GM19025 (cell line): ENCODE measurements around the gene PIAS1.
"Not testable (repeated sequence)": the region's sequence is repeated elsewhere in the genome, so short reads cannot be mapped to it uniquely, and the experiment has no call there.

Experiments
- ATAC-seq: cut with Tn5 transposase; IDR thresholded peaks from one replicate; pipeline ENCODE4 v1.9.1; 2021; ENCODE audit warnings: mild to moderate bottlenecking, low read depth, moderate library complexity; ENCODE audit not compliant: unreplicated experiment

PIAS1 gene

GRCh38 chr15:68211656-68212320, 157.7 kb downstream of the PIAS1 start:
- ATAC-seq: no peak

DNA sequence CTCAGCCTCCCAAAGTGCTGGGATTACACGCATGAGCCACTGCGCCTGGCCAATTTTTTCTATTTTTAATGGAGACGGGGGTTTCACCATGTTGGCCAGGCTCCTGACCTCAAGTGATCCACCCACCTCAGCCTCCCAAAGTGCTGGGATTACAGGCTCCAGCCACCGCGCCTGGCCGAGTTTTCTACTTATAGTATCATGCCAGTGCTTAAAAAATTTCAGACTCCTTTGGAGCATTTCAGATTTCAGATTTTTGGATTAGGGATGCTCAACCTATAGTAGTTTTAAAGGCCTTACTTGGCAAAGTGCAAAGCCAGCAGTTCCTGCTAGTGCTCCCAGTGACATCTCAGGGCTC, 159.4 kb downstream of the PIAS1 start:
- ATAC-seq: not testable (repeated sequence)

DNA sequence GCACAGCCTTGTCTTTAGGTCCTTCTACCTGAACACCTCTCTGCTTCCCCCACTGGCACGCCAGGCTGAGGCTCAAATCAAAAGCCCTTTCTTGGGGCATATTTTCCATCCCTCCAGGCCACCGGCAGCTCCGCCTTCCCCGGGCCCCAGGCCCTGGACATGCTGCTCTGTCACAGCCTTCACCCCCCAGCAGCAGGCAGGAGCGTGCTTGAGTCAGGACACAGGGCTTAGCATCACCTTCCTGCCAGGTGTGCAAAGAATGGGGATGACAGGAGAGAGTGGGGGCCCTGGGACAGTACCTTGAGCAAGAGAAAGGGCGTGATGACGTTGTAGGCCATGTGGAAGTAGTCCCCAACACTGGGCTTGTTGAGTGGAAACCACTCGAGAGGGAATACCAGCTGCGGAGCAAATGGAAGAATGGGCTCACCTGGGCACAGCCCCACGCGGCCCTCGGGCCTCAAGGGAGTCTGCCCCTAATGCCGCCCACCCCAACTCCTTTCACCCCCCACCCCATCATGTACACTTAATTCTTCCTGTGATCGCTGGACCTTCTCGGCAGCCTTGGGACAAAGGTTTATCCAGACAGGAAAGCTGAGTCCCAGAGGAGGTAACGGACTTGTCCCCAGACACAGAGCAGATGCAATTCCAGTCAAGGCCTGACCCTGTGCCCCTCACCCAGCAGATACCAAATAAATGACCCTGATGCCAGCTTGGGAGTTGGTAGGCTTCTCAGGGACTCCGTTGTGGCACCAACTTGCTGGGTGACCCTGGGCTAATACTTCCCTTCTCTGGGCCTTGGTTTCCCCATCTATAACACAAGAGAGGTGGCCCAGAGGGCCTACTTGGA, 160.1 kb downstream of the PIAS1 start:
- no peak for ATAC-seq

- ATAC-seq: no peak
Observed at GRCh38 chr15:68214838-68215254, 160.7 kb downstream of the PIAS1 start.

- ATAC-seq: no peak
Observed at GRCh38 chr15:68217341-68217740, 163.2 kb downstream of the PIAS1 start.

DNA sequence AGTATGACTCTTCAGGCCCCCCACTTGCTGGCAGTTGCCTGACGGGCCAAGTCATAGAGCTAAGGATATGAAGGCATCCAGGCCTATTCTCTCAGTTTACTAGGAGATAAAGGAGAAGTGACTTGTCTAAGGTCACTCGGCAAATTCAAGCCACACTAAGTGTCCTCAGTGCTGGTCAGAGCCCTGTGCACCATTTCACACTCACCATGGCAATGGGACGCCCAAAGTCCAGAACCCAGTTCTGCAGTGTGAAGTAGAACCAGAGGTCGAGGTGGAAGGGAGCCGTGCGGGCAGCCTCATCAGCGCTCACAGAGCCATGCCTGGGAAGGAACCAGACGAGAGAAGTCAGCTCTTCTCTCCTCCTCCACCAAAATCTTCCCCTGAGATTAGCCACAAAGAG, 164.2 kb downstream of the PIAS1 start:
- ATAC-seq: no peak

DNA sequence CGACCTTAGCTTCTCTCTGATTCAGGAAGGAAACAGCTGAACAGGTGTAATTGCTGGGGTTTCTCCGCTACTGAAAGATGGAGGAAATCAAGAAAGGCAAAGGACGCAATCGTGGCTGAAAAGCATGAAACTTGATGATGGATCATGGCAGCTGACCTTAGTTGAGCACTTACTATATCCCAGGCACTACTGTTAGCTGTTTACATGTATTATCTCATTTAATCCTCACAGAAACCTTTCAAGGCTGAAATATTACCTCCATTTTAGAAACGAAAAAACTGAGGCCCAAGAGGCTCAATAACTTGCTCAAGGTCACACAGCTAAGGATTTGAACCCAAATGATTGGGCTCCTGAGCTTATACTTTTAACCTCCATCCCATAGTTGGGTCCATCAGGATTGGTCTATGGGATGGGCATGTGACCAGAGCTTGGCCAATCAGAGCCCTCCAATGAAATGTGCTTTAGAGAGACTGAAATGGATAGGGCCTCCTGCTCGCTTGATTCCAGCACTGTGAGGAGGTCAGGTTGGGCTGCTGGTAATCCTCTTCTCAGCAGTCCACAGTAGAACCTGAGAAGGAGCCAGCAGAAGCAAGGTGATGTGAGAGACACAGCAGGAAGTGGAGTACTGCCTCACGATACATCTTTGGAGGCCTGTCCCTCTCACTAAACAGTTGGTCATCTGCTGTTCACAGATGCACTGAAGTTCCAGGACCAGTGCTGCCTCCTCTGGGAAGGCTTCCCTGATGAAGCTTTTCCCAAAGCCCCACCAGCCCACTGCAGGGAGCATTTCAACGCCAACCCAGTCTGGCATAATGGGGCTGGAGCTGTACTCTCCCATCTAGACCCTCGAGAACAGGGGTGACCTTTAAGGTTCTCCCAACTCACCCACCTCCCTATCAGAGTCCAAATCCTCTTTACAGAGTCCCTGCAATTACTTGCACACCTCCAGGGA, 165.0 kb downstream of the PIAS1 start:
- no peak for ATAC-seq

DNA sequence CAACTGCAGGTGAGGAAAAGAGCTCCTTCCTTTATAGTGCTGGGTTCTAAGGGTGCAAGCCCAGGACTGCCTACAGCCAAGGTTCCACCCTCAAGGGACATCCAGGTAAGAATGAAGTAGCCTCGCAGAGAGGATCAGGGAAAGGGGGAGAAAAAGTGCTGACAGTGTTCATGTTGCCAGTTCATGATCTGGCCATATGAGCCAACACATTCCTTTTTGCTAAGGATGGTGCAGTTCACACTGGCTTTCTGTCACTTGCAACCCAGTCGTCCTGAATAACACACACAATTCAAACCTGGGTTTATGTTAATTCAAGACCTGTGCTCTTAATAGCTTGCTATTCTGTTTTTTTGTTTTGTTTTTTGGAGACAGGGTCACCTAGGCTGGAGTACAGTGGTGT, 166.4 kb downstream of the PIAS1 start:
- no peak for ATAC-seq

GRCh38 chr15:68220967-68221366, 166.9 kb downstream of the PIAS1 start:
- ATAC-seq: no peak

- not testable (repeated sequence) for ATAC-seq
Observed at GRCh38 chr15:68221530-68222431, 167.7 kb downstream of the PIAS1 start.

DNA sequence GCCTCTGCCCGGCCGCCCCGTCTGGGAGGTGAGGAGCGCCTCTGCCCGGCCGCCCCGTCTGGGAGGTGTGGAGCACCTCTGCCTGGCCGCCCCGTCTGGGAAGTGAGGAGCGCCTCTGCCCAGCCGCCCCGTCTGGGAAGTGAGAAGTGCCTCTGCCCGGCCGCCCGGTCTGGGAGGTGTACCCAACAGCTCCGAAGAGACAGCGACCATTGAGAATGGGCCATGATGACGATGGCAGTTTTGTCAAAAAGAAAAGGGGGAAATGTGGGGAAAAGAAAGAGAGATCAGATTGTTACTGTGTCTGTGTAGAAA, 168.3 kb downstream of the PIAS1 start:
- not testable (repeated sequence) for ATAC-seq

DNA sequence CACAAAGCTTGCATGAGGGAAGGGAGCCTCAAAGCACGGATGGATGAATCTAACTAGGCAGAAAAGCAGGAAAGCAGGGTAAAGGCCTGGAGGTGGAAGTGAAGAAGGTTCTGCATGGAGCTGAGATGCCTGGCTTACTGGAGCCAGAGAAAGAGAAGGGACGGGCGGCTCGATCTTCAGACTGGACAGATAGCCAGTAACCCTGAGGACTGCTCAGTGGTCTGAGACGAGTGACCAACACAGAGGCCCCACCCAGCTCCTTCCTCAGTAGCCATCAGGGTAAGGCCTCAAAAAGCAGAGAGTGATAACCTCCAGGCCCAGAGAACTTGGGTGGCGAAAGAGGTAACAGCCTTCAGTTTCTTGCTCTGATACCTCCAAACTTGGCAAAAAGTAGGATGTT, 169.1 kb downstream of the PIAS1 start:
- no peak for ATAC-seq

DNA sequence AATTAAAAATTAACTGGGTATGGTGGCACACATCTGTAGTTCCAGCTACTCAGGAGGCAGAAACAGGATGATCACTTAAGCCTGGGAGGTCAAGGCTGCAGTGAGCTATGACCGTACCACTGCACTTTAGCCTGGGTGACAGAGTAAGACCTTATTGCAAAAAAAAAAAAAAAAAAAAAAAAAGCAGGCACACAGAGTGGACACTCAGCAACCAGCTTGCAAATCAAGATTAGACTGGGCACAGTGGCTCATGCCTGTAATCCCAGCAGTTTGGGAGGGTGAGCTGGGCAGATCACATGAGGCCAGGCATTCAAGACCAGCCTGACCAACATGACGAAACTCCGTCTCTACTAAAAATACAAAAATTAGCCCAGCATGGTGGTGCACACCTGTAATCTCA, 170.0 kb downstream of the PIAS1 start:
- no peak for ATAC-seq

- ATAC-seq: no peak
Observed at GRCh38 chr15:68224546-68225250, 170.6 kb downstream of the PIAS1 start.

DNA sequence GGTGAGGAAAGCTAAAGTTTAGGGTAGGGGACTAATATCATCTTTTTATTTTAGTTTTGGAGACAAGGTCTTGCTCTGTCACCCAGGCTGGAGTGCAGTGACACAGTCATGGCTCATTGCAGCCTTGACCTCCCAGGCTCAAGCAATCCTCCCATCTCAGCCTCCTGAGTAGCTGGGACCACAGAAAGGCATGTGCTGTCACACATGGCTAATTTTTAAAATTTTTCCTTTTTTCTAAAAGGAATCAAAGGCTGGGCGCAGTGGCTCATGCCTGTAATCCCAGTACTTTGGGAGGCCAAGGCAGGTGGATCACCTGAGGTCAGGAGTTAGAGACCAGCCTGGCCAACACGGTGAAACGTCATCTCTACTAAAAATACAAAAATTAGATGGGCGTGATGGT, 171.3 kb downstream of the PIAS1 start:
- ATAC-seq: not testable (repeated sequence)

GRCh38 chr15:68227643-68228142, 173.6 kb downstream of the PIAS1 start:
- ATAC-seq: no peak

GRCh38 chr15:68228143-68228970, 174.2 kb downstream of the PIAS1 start:
- no peak for ATAC-seq

GRCh38 chr15:68228971-68229385, 174.9 kb downstream of the PIAS1 start:
- no peak for ATAC-seq
